Measurements from ENCODE around the gene CREB5. TPM values are rescaled to one million over a fixed set of nuclear protein-coding genes. Genes with fewer than 3 reads are reported as not detected.

The CREB5 gene
- total RNA-seq, 2 experiments from 2014 or later: 1.2 to 1.5 TPM

GRCh38 chr7:28872226-28872625, 459.9 kb downstream of the CREB5 start:
- no peak overlapping the region for H3K27ac Mint-ChIP-seq
- no peaks in the 10 kb centered on the region for H3K9me3 Mint-ChIP-seq
- no peak for TF ChIP-seq CTCF (IDR thresholded peaks at IDR 0.05)
- DNase-seq (no peak), ATAC-seq (no peak)
- no peak overlapping the region for H3K4me3 Mint-ChIP-seq
- no peaks in the 10 kb centered on the region for H3K4me1 Mint-ChIP-seq (ENCODE audit: low read depth)
- POLR2A ChIA-PET: no interaction called here
- CTCF ChIA-PET: no interaction called here
- peaks cover 14% of the 10 kb centered on the region for H3K27me3 Mint-ChIP-seq
- H3K36me3 Mint-ChIP-seq (ENCODE audit: low read depth): no peaks in the 10 kb centered on the region
- intact Hi-C loops (cut with micrococcal nuclease): no loop called here

- Mint-ChIP-seq H3K27ac (no peak overlapping the region), H3K27me3 (peaks cover 9% of the 10 kb centered on the region), H3K9me3 (no peaks in the 10 kb centered on the region), H3K36me3 (ENCODE audit: low read depth) (no peaks in the 10 kb centered on the region), H3K4me3 (no peak overlapping the region), H3K4me1 (ENCODE audit: low read depth) (no peaks in the 10 kb centered on the region)
- DNase-seq: no peak
- CTCF ChIA-PET: no interaction called here
- no peak for ATAC-seq
- TF ChIP-seq CTCF (IDR thresholded peaks at IDR 0.05): no peak
- POLR2A ChIA-PET: no interaction called here
- intact Hi-C loops (cut with micrococcal nuclease): no loop called here
Measured at GRCh38 chr7:28873365-28873764, 461.0 kb downstream of the CREB5 start.

GRCh38 chr7:28874001-28874400, 461.7 kb downstream of the CREB5 start:
- ATAC-seq: no peak
- Mint-ChIP-seq H3K27ac (no peak overlapping the region), H3K27me3 (peaks cover 9% of the 10 kb centered on the region), H3K4me1 (ENCODE audit: low read depth) (no peaks in the 10 kb centered on the region), H3K36me3 (ENCODE audit: low read depth) (no peaks in the 10 kb centered on the region), H3K9me3 (no peaks in the 10 kb centered on the region), H3K4me3 (no peak overlapping the region)
- no peak for TF ChIP-seq CTCF (IDR thresholded peaks at IDR 0.05)
- intact Hi-C loops (cut with micrococcal nuclease): no loop called here
- DNase-seq: no peak
- ChIA-PET CTCF (no interaction called here), POLR2A (no interaction called here)

Other genes starting within 250 kb of the CREB5 start
- 1 to 10 TPM; 3.3 to 4.0 TPM for gene JAZF1, start 231.7 kb upstream of the CREB5 start, total RNA-seq